Measurements from ENCODE around the gene LRRC8A. TPM values are rescaled to one million over a fixed set of nuclear protein-coding genes. Genes with fewer than 3 reads are reported as not detected.

Gene LRRC8A
- total and polyA plus RNA-seq, 2 of the 13 experiments (the other 11 are each of a cell fraction or from before 2014, with no cell fraction given) = 16.1 to 40.6 TPM

DNA sequence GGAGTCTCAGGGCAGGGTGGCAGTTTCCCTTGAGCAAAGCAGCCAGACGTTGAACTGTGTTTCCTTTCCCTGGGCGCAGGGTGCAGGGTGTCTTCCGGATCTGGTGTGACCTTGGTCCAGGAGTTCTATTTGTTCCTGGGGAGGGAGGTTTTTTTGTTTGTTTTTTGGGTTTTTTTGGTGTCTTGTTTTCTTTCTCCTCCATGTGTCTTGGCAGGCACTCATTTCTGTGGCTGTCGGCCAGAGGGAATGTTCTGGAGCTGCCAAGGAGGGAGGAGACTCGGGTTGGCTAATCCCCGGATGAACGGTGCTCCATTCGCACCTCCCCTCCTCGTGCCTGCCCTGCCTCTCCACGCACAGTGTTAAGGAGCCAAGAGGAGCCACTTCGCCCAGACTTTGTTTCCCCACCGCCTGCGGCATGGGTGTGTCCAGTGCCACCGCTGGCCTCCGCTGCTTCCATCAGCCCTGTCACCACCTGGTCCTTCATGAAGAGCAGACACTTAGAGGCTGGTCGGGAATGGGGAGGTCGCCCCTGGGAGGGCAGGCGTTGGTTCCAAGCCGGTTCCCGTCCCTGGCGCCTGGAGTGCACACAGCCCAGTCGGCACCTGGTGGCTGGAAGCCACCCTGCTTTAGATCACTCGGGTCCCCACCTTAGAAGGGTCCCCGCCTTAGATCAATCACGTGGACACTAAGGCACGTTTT lies 35.4 kb downstream of the LRRC8A start (continued):
- TF ChIP-seq, protein P1, sequence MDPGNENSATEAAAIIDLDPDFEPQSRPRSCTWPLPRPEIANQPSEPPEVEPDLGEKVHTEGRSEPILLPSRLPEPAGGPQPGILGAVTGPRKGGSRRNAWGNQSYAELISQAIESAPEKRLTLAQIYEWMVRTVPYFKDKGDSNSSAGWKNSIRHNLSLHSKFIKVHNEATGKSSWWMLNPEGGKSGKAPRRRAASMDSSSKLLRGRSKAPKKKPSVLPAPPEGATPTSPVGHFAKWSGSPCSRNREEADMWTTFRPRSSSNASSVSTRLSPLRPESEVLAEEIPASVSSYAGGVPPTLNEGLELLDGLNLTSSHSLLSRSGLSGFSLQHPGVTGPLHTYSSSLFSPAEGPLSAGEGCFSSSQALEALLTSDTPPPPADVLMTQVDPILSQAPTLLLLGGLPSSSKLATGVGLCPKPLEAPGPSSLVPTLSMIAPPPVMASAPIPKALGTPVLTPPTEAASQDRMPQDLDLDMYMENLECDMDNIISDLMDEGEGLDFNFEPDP (CRISPR knock-in tag; conservative IDR thresholded peaks at IDR 0.05) = 0 out of 2 replicates have a peak, but pooled peaks have one; percentile 69
- TF ChIP-seq FLYWCH1 (CRISPR knock-in tag; IDR thresholded peaks at IDR 0.05) (no peak), AKAP8 (CRISPR knock-in tag; IDR thresholded peaks at IDR 0.05) (peak; percentile 81; the same call in 1 of the 2 replicates), HNF4A (CRISPR knock-in tag; IDR thresholded peaks at IDR 0.05) (peak; percentile 75), MLLT10 (CRISPR knock-in tag; IDR thresholded peaks at IDR 0.05) (no peak), PRMT3 (CRISPR knock-in tag; IDR thresholded peaks at IDR 0.05; ENCODE audit: borderline replicate concordance, low read depth) (no peak), KMT2A (CRISPR knock-in tag; IDR thresholded peaks at IDR 0.05) (no peak), DR1 (CRISPR knock-in tag; IDR thresholded peaks at IDR 0.05) (no peak), ZFP82 (CRISPR knock-in tag; IDR thresholded peaks at IDR 0.05; ENCODE audit: borderline replicate concordance) (0 out of 2 replicates have a peak, but pooled peaks have one; percentile 30), ZKSCAN8 (CRISPR knock-in tag; IDR thresholded peaks at IDR 0.05; ENCODE audit: borderline replicate concordance) (no peak), ZNF460 (CRISPR knock-in tag; IDR thresholded peaks at IDR 0.05; ENCODE audit: borderline replicate concordance) (no peak), NFIB (CRISPR knock-in tag; IDR thresholded peaks at IDR 0.05; ENCODE audit: borderline replicate concordance) (no peak), SMAD9 (CRISPR knock-in tag; IDR thresholded peaks at IDR 0.05) (no peak), CAMTA2 (CRISPR knock-in tag; IDR thresholded peaks at IDR 0.05; ENCODE audit: borderline replicate concordance) (no peak), ATF7 (IDR thresholded peaks at IDR 0.05) (no peak), ATF7 (CRISPR knock-in tag; IDR thresholded peaks at IDR 0.05) (no peak), ZNF878 (CRISPR knock-in tag; IDR thresholded peaks at IDR 0.05) (0 out of 2 replicates have a peak, but pooled peaks have one; percentile 43), ZNF552 (CRISPR knock-in tag; IDR thresholded peaks at IDR 0.05; ENCODE audit: borderline replicate concordance) (no peak), ZNF331 (CRISPR knock-in tag; IDR thresholded peaks at IDR 0.05) (peak; percentile 0; the same call in 1 of the 2 replicates)
- TF ChIP-seq, protein P2, sequence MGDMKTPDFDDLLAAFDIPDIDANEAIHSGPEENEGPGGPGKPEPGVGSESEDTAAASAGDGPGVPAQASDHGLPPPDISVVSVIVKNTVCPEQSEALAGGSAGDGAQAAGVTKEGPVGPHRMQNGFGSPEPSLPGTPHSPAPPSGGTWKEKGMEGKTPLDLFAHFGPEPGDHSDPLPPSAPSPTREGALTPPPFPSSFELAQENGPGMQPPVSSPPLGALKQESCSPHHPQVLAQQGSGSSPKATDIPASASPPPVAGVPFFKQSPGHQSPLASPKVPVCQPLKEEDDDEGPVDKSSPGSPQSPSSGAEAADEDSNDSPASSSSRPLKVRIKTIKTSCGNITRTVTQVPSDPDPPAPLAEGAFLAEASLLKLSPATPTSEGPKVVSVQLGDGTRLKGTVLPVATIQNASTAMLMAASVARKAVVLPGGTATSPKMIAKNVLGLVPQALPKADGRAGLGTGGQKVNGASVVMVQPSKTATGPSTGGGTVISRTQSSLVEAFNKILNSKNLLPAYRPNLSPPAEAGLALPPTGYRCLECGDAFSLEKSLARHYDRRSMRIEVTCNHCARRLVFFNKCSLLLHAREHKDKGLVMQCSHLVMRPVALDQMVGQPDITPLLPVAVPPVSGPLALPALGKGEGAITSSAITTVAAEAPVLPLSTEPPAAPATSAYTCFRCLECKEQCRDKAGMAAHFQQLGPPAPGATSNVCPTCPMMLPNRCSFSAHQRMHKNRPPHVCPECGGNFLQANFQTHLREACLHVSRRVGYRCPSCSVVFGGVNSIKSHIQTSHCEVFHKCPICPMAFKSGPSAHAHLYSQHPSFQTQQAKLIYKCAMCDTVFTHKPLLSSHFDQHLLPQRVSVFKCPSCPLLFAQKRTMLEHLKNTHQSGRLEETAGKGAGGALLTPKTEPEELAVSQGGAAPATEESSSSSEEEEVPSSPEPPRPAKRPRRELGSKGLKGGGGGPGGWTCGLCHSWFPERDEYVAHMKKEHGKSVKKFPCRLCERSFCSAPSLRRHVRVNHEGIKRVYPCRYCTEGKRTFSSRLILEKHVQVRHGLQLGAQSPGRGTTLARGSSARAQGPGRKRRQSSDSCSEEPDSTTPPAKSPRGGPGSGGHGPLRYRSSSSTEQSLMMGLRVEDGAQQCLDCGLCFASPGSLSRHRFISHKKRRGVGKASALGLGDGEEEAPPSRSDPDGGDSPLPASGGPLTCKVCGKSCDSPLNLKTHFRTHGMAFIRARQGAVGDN (CRISPR knock-in tag; IDR thresholded peaks at IDR 0.05) = peak; percentile 100
- TF ChIP-seq, protein P3, sequence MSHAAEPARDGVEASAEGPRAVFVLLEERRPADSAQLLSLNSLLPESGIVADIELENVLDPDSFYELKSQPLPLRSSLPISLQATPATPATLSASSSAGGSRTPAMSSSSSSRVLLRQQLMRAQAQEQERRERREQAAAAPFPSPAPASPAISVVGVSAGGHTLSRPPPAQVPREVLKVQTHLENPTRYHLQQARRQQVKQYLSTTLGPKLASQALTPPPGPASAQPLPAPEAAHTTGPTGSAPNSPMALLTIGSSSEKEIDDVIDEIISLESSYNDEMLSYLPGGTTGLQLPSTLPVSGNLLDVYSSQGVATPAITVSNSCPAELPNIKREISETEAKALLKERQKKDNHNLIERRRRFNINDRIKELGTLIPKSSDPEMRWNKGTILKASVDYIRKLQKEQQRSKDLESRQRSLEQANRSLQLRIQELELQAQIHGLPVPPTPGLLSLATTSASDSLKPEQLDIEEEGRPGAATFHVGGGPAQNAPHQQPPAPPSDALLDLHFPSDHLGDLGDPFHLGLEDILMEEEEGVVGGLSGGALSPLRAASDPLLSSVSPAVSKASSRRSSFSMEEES (CRISPR knock-in tag; IDR thresholded peaks at IDR 0.05) = peak; percentile 45
- TF ChIP-seq, protein P4, sequence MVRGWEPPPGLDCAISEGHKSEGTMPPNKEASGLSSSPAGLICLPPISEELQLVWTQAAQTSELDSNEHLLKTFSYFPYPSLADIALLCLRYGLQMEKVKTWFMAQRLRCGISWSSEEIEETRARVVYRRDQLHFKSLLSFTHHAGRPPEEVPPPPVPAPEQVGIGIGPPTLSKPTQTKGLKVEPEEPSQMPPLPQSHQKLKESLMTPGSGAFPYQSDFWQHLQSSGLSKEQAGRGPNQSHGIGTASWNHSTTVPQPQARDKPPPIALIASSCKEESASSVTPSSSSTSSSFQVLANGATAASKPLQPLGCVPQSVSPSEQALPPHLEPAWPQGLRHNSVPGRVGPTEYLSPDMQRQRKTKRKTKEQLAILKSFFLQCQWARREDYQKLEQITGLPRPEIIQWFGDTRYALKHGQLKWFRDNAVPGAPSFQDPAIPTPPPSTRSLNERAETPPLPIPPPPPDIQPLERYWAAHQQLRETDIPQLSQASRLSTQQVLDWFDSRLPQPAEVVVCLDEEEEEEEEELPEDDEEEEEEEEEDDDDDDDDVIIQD (CRISPR knock-in tag; IDR thresholded peaks at IDR 0.05; ENCODE audit: low read depth) = peak; percentile 22; the same call in 1 of the 2 replicates
